Activated CD4-positive, alpha-beta T cell treated with anti-CD3 and anti-CD28 coated beads for 24 hours (primary cell): ENCODE results near the gene CTBP2.

Experiments used
- DNase-seq, 2 donors: peaks; one replicate each; pipeline ENCODE4 v3.0.0-alpha.2; 2020; ENCODE audit warnings: low read depth in 2 of 2

The CTBP2 gene

GRCh38 chr10:125010362-125010761 is 150.0 kb downstream of the CTBP2 start:
- DNase-seq: no peak

GRCh38 chr10:125009661-125010161 is 150.7 kb downstream of the CTBP2 start:
- DNase-seq: no peak

GRCh38 chr10:125008689-125009638 is 151.4 kb downstream of the CTBP2 start:
- no peak for DNase-seq

DNA sequence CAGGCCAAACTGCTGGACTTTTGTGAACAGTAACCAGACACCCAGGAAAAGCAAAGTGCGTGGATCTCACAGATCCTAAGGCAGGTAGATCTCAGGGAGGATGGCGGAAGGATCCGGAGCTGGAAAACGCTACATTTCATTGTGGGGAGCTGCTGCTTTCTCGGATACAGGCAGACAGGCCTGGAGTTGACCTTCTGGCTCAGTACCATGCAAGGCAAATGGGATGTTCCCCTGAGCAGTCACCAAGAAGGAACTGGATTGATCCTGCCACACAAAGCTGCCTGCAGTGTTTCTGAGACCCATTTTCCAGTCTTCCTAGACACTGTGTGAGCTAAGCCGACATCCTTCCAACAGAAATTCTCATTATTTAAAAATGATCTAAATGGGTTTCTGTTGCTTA is 152.9 kb downstream of the CTBP2 start:
- DNase-seq: no peak

DNA sequence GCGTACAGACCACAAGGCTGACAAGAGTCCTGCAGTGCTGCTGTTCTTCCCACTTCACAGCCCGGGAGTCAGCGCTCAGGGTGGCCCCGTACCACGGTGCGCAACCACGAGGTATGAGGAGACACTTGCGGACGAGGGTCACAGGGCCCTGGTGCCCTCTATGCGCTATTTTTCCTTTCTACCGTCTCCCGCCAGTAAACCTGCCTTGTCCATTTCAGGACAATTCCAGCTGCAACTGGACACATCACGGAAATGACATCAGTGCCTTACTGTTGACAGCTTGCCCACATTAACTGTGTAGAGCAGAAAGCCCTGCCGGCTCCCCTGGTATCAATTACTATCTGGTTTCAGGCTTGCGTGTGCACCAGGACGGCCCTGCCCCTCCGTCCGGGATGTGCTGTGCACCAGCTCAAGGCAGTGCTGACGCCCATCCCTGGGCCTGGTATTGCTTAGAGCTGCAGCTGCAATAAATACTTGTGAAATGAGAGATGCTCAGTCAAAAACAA is 153.4 kb downstream of the CTBP2 start:
- no peak for DNase-seq

DNA sequence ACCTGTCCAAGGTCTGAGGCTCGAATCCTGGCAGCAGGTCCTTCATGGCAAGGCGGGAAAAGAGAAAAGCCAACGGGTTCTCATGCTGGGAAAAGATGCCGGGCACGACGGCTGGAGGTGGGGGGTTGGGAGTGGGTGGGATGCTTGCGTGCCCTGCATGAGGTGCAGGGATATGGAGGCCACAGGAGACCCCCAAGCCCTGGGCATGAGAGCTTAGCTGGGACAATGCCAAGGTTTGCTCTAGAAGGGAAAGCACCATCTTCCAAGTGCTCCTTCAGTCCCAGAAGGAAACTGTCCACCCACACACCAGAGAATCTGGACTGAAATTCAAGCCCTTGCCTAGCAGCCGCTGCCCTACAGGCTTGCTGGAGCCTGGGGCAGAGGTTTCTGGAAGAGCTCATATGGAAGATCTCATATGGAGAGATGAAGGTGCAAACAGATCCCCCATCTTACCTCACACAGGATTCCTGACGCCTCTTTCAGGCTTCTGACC is 154.1 kb downstream of the CTBP2 start:
- no peak for DNase-seq

GRCh38 chr10:125005312-125006187 is 154.8 kb downstream of the CTBP2 start:
- DNase-seq: no peak

- DNase-seq: no peak
Observed at GRCh38 chr10:125004571-125005311, 155.6 kb downstream of the CTBP2 start.

DNA sequence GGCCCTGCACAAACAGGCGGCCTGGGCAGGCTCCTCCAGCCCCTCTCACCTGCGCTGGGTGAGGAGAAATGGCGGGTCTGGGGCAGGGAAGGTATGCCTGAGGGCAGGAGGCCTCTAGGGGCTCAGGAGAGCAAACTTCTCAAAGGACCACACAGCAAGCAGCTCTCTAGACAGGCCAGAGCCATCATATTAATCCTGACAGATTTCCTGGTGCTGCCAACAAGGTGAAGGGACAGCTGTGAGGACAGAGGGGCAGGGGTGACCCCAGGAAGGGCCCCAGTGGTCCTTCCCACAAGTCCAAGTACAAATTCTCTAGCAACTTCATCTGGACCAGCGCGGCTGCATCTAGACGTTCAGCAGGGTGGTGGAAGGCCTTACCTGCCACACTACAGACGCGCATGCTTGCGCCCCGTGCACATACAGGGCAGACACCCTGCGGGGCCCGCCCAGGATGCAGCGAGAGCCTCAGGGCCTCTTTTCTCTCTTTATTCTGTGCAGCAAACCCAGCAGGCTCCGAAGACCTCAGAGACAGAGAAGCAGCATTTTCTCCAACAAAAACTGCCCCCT is 156.4 kb downstream of the CTBP2 start:
- no peak for DNase-seq

GRCh38 chr10:125003146-125003900 is 157.0 kb downstream of the CTBP2 start:
- no peak for DNase-seq

DNA sequence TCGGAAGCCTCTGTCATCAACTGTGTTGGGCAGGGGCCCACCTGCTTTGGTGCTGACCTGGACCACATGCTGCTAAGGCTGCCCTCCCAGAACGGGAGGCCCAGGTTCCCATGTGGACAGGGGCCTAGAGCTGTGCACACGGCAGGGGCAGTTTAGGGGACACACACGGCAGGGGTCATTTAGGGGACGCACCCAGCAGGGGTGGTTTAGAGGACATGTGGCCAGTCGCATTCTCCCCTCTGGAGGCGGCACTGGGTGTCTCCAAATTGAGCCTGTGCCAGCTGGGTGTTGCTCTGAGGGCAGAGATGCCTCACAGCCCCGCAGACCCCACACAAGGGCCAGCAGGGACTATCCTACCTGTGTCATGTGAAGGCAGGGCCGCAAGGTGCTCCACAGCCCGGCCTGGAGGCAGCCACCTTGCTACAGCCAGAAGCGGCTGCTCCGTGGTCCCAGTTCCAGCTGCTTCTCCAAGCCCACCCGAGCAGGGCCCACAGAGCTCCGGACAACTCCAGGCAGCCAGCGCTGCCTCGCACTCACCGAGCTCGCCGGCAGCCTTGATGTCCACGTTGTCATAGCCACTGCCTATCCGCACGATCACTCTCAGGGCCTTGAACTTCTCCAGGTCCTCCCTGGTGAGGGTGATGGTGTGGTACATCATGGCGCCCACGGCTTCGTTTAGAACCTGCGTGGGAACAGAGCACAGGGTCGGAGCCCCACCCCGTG is 157.8 kb downstream of the CTBP2 start:
- no peak for DNase-seq

DNA sequence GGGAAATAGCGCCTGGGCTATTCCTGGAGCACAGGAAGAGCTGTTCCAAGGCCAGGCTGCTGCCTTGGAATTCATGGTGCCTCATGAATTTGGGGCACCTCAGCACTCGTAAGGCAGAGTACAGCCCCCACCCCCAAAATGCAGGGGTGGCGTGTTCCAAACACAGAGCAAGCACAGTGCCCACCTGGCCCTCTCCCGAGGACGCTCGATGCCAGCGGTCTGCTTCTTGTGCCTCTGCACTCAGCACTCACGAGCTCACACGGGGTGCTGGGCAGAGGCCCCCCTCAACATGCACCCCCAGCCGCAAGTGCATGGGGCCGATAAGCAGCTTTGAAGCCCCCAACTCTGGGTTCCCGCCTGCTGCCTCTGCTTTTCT is 158.3 kb downstream of the CTBP2 start:
- no peak for DNase-seq

DNA sequence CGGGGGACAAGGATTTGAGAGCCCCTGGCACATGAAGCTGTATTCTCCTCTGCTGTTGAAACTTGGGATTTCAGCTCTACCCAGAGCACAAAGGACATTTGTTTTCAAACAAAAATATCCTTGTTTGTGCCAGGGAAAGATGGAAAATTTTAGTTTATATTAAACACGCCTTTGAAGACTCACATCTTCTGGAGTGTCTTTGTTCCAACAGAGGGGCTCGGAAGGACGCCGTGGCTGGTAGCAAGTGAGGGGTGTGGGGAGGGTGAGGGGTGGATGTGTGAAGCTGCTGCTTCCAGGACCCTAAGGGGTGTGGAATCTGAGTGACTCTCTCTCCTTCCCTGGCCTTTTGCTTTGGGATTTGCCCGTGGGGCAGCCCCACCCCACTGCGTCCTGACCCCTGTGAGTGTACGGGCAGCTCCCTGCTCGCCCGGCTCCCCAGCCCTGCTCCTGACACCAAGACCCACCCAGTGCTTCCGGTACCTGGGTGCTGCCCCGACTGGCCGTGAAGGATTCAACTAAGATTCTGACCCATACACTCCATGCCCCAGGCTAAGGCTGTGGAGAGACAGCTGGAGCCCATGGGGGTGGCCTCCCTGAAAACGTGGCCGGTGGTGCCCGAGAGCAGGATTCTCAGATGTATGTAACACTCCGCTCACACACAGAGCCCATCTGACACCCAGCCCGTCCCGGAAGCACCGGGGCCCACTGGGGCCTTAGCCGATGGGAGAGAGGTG is 158.9 kb downstream of the CTBP2 start:
- no peak for DNase-seq

- no peak for DNase-seq
Observed at GRCh38 chr10:125000366-125001312, 159.7 kb downstream of the CTBP2 start.

DNA sequence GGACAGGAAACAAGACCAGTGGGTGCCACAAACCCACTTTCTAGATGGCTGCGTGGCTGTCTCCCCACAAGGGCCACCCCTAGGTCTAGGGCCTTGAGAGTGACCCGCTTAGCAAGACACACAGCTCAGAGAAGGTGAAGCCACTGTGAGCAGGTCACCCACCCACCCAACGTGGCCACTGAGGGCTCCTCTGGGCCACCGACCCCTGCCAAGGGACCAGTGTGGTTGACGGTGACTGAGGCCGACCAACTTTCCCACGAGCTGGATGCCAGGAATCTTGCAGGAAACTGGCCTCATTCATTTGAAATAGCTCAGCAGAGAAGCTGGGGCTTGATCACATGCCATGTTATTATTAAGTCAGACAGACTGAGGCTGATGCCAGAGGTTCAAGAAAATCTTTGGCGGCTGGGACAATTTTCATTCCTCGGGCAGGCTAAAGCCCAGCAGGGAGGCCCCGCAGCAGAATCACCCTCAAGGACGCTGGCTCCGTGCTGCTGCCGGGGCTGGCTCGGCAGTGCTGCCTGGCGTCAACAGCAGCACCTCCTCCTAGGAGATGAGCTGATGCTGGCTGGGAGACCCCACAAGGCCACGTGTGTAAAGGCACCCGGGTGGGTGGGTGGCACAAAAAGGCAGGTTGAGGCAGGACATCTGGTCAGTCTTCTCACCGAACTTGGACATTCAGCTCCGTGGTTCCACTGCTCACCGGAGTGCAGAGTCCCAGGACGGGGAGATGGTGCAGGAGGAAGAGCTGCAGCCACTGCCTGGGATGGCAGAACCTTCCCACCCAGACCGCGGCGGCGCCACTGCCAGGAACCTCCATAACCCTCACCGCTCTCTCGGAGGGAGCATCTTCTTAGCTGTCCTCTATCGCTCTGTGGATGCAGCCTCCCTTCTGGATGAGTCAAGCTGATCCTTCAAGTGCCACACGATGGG is 160.7 kb downstream of the CTBP2 start:
- no peak for DNase-seq

DNA sequence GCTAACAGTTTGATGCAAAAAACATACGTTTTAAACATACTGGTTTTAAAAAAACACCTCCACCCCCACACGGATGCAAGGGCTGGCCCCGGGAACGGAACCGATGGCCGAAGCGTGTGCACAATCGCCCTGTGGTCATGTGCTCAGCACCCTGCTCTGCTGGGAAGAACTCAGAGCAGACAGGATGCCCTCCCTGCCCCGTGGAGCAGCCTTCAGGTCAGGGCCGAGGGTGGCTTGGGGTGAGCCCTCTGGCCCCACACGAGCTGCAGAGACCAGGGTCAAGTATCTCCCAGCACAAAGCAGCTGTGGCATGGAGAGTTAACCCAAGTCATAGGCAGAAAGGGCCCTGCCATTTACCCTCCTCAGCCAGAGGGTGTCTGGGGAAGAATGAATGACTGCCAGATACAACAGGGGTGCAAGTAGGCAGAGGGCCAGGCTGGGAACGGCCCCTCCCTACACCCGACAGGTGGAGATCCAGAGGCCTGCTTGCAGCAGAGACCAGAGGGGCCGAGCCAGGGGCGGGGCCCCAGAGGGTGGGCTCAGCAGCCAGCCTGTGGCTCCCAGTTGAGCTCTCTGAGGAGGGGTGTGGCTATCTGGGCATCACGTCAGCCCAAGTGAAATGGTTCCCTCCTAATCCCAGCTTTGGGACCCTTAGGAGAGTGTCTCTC is 161.6 kb downstream of the CTBP2 start:
- no peak for DNase-seq
